Measurements from ENCODE around the gene SPATA6L. TPM values are rescaled to one million over a fixed set of nuclear protein-coding genes. Genes with fewer than 3 reads are reported as not detected.

The SPATA6L gene
- total RNA-seq, 1 experiment from 2014 or later: 2.4 TPM

GRCh38 chr9:4604678-4605095 is 61.6 kb downstream of the SPATA6L start:
- Mint-ChIP-seq H3K9me3 (ENCODE audit: unreplicated experiment) (no peaks in the 10 kb centered on the region), H3K27me3 (ENCODE audit: insufficient read depth, unreplicated experiment) (no peaks in the 10 kb centered on the region), H3K4me1 (ENCODE audit: low read depth, unreplicated experiment) (no peaks in the 10 kb centered on the region), H3K27ac (ENCODE audit: unreplicated experiment) (no peak overlapping the region), H3K36me3 (ENCODE audit: insufficient read depth, unreplicated experiment) (no peaks in the 10 kb centered on the region), H3K4me3 (ENCODE audit: unreplicated experiment) (no peak overlapping the region)
- TF ChIP-seq, protein P1, sequence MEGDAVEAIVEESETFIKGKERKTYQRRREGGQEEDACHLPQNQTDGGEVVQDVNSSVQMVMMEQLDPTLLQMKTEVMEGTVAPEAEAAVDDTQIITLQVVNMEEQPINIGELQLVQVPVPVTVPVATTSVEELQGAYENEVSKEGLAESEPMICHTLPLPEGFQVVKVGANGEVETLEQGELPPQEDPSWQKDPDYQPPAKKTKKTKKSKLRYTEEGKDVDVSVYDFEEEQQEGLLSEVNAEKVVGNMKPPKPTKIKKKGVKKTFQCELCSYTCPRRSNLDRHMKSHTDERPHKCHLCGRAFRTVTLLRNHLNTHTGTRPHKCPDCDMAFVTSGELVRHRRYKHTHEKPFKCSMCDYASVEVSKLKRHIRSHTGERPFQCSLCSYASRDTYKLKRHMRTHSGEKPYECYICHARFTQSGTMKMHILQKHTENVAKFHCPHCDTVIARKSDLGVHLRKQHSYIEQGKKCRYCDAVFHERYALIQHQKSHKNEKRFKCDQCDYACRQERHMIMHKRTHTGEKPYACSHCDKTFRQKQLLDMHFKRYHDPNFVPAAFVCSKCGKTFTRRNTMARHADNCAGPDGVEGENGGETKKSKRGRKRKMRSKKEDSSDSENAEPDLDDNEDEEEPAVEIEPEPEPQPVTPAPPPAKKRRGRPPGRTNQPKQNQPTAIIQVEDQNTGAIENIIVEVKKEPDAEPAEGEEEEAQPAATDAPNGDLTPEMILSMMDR (IDR thresholded peaks at IDR 0.05; ENCODE audit: insufficient read depth in 1 of 2, low read depth in 1 of 2, low read length in 1 of 2, severe bottlenecking in 1 of 2, unreplicated experiment in 1 of 2): peak; percentile 39 to 50
- BruUV-seq (replicated peaks): no TSS peak
- CTCF ChIA-PET: interaction anchor here (0.6 to 1.1 kb wide), 6 partner anchors 9 to 124 kb away, joined by 3 to 7 read pairs (median 4); partner anchors contain the start of gene PLPP6
- peak; percentile 63 to 73 for DNase-seq
- H3K27me3 ChIP-seq (replicated peaks; ENCODE audit: control insufficient read depth, insufficient read depth, low read length): no peaks in the 10 kb centered on the region
- H3K9me3 ChIP-seq: no peaks in the 10 kb centered on the region
- no peaks in the 10 kb centered on the region for H3K4me1 ChIP-seq
- no peaks in the 10 kb centered on the region for H3K36me3 ChIP-seq (ENCODE audit: control insufficient read depth, insufficient read depth, low read length)
- no peak overlapping the region for H3K4me3 ChIP-seq (ENCODE audit: low read depth, low read length)
- intact Hi-C loops (cut with micrococcal nuclease; ENCODE audit: unreplicated experiment): loop anchor here (1.0 to 5.0 kb wide), 2 partner anchors 36 to 138 kb away; partner anchors contain the start of gene AK3
- POLR2A ChIA-PET: no interaction called here

DNA sequence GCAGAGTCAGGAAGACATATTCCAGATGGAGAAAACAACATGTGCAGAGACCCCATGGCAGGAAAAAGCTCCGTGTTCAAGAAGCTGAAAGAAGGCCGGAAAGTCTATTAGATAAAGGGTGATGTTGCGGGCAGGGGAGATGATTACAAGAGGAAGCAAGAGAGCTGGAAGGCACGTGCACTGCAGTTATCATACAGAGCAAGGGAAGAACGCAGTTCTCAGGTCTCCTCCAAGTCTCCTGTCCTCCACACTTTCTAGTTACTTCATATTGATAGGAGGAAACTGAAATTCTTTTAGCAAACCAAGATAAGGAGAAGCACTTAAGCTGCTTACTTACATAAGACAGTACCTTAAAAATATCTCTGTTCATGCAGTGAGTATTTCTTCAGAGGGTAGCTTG is 62.5 kb downstream of the SPATA6L start:
- Histone ChIP-seq H3K9me3 (no peaks in the 10 kb centered on the region), H3K4me3 (ENCODE audit: low read depth, low read length) (no peak overlapping the region), H3K27me3 (replicated peaks; ENCODE audit: control insufficient read depth, insufficient read depth, low read length) (no peaks in the 10 kb centered on the region), H3K36me3 (ENCODE audit: control insufficient read depth, insufficient read depth, low read length) (no peaks in the 10 kb centered on the region), H3K4me1 (no peaks in the 10 kb centered on the region)
- H3K36me3 Mint-ChIP-seq (ENCODE audit: insufficient read depth, unreplicated experiment): no peaks in the 10 kb centered on the region
- H3K27me3 Mint-ChIP-seq (ENCODE audit: insufficient read depth, unreplicated experiment): no peaks in the 10 kb centered on the region
- intact Hi-C loops (cut with micrococcal nuclease; ENCODE audit: unreplicated experiment): loop anchor here (1.0 to 5.0 kb wide), 2 partner anchors 36 to 138 kb away; partner anchors contain the start of gene AK3
- H3K27ac Mint-ChIP-seq (ENCODE audit: unreplicated experiment): no peak overlapping the region
- DNase-seq: no peak
- H3K9me3 Mint-ChIP-seq (ENCODE audit: unreplicated experiment): no peaks in the 10 kb centered on the region
- POLR2A ChIA-PET: no interaction called here
- no peak overlapping the region for H3K4me3 Mint-ChIP-seq (ENCODE audit: unreplicated experiment)
- no TSS peak for BruUV-seq (replicated peaks)
- CTCF ChIA-PET: interaction anchor here (1.1 kb wide), 1 partner anchor 12 kb away, joined by 3 read pairs; no protein-coding TSS in a partner anchor
- H3K4me1 Mint-ChIP-seq (ENCODE audit: low read depth, unreplicated experiment): no peaks in the 10 kb centered on the region
- TF ChIP-seq, protein P1 (IDR thresholded peaks at IDR 0.05; ENCODE audit: insufficient read depth in 1 of 2, low read depth in 1 of 2, low read length in 1 of 2, severe bottlenecking in 1 of 2, unreplicated experiment in 1 of 2): no peak

GRCh38 chr9:4600368-4600767 is 65.9 kb downstream of the SPATA6L start:
- intact Hi-C loops (cut with micrococcal nuclease; ENCODE audit: unreplicated experiment): loop anchor here (5.0 kb wide), 1 partner anchor 142 kb away; the partner anchor contains the start of gene AK3
- ChIA-PET CTCF (no interaction called here), POLR2A (no interaction called here)
- H3K9me3 ChIP-seq: no peaks in the 10 kb centered on the region
- no peak overlapping the region for H3K27ac Mint-ChIP-seq (ENCODE audit: unreplicated experiment)
- H3K4me3 Mint-ChIP-seq (ENCODE audit: unreplicated experiment): no peak overlapping the region
- H3K27me3 ChIP-seq (replicated peaks; ENCODE audit: control insufficient read depth, insufficient read depth, low read length): no peaks in the 10 kb centered on the region
- H3K9me3 Mint-ChIP-seq (ENCODE audit: unreplicated experiment): no peaks in the 10 kb centered on the region
- no peaks in the 10 kb centered on the region for H3K4me1 ChIP-seq
- no peak for DNase-seq
- H3K4me1 Mint-ChIP-seq (ENCODE audit: low read depth, unreplicated experiment): no peaks in the 10 kb centered on the region
- H3K36me3 Mint-ChIP-seq (ENCODE audit: insufficient read depth, unreplicated experiment): no peaks in the 10 kb centered on the region
- H3K36me3 ChIP-seq (ENCODE audit: control insufficient read depth, insufficient read depth, low read length): no peaks in the 10 kb centered on the region
- H3K27me3 Mint-ChIP-seq (ENCODE audit: insufficient read depth, unreplicated experiment): peaks cover 2% of the 10 kb centered on the region
- no TSS peak for BruUV-seq (replicated peaks)
- H3K4me3 ChIP-seq (ENCODE audit: low read depth, low read length): no peak overlapping the region
- TF ChIP-seq, protein P1 (IDR thresholded peaks at IDR 0.05; ENCODE audit: insufficient read depth in 1 of 2, low read depth in 1 of 2, low read length in 1 of 2, severe bottlenecking in 1 of 2, unreplicated experiment in 1 of 2): no peak

Data from Caco-2 (cell line).